ENCODE results near the gene WDFY2.

GRCh38 chr13:51684076-51684475 lies 99.8 kb downstream of the WDFY2 start:
- TF ChIP-seq POLR2A (IDR thresholded peaks at IDR 0.05), result no peak
- TF ChIP-seq POLR2AphosphoS5 (IDR thresholded peaks at IDR 0.05), result no peak

Data from stomach (tissue), 4 donors.